ENCODE data around the gene MPPED1.

DNA sequence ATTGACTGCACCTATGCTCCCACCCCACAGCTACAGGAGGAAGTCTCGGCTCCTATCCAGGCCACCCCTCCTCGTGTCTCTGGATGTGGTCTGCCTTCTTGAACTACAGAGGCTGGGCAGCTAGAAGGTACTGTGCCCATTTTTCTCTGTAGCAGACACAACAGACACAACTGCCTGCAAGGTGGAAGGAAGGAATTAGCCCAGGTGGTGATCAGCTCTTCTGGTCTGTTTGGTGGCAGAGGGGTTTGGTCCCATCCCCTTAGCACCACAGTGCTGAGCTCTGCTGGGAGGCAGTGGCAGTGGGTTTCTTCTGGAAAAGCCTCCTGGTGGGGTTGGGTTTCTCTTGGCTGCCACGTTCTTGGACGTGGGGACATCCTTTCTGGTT is 132.5 kb downstream of the MPPED1 start:
- TF ChIP-seq POLR2AphosphoS5 (IDR thresholded peaks at IDR 0.05; ENCODE audit: borderline replicate concordance, low read depth, low read length) (no peak), EZH2 (IDR thresholded peaks at IDR 0.05) (no peak)
